GM10847 (cell line): Measurements from ENCODE around the gene SBDS.

Experiments used
- POLR2A ChIP-seq: IDR thresholded peaks from 2 replicates; pipeline ENCODE4 v1.6.1; 2011; ENCODE audit not compliant: insufficient read length; ENCODE audit errors: extremely low read depth

The SBDS gene

DNA sequence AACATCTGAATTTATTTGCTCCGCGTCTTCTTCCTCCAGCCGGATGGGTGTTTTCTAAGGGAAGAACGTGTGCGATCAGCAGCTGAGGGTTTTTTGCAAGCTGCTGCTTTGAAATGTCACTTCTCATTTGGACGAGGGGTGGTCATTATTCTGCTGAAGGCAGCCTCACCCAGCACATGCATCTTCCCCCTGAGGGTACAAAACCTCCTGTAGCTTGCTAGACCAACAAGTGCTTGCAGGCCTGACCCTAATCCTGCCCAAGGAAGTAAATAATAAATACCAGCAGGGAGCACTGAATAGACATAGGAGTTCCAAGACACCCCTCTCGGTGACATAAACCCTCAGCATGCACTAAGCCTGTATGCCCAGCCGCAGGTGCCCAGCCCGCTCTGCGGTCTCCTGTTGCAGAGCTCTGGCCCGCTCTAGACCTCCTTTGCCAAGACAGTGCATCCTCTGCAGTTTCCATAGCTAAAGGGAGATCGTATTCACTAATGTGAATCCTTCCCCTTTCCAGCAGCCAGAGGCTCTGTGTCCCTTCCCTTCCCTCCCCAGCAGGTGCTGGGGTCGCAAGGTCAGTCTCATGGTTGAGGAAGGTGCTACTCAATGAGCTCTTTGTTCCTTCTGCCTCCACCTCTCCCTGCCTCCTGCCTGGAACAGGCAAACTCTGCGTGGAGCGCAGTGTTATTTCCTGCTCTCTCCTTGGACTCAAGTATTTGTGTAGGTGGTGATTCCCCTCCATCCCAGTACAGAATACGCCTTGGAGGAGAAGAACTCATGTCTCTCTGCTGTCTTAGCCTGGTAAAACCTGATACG lies 36.6 kb downstream of the SBDS start:
- no peak for TF ChIP-seq POLR2A

DNA sequence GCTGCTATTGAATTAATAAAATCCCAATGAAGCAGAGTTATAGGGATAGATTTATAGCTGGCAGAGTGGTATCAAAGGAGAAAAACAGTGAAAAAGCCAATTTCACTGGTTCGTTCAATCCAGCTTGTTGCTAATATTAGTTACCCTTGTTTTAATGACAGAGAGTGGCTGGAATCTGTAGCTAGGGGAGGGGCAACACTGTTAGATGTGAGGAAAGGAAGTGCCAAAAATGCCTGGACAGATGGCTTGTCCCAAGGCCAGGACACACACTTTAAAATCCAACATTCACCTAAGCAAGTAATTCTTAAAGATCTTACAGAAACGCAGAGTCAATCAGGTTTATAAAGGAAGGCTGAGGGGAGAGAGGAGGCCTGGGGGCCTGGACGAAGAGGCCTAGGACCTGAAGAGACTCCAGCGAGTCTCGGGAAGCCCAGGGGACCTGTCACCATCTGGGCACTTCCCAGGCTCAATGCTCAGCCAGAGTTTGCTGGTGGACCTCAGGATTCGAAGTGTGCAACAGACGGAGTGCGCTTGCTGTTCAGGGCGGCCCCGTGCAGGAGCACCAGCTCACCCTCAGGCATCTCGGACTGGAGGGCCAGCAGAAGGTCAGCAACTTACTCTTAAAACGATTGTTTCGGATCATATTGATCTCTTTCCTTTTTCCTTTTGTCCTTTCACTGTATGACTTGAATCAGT lies 37.6 kb downstream of the SBDS start:
- no peak for TF ChIP-seq POLR2A

DNA sequence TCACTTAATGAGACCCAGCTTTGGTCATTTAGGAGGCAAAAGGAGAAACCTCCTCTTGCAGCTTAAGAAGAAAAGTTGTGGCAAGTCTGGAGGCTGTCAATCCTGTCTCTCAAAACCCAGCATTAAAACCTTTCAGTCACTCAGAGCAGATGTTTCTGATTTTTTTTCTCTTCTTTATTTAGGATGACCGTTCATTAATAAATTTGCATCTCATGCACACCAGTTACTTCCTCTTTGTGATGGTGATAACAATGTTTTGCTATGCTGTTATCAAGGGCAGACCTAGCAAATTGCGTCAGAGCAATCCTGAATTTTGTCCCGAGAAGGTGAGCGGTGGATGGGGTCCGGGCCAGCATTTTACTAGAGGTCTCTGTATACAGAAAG lies 42.4 kb downstream of the SBDS start:
- no peak for TF ChIP-seq POLR2A

GRCh38 chr7:66952343-66953043 lies 42.9 kb downstream of the SBDS start:
- no peak for TF ChIP-seq POLR2A

- TF ChIP-seq POLR2A: no peak
Measured at GRCh38 chr7:66950763-66951162, 44.6 kb downstream of the SBDS start.

DNA sequence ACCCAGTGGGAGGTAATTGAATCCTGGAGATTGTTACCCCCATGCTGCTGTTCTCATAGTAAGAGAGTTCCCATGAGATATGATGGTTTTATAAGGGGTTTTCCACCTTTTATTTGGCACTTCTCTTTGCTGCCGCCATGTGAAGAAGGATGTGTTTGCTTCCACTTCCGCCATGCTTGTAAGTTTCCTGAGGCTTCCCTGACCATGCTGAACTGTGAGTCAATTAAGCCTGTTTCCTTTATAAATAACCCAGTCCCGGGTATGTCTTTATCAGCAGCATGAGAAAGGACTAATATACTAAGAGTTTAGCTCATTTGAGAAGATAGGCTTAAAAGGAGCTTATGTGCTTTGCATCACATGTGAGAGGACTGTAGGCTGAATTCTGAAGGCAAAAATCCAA lies 45.1 kb downstream of the SBDS start:
- no peak for TF ChIP-seq POLR2A

DNA sequence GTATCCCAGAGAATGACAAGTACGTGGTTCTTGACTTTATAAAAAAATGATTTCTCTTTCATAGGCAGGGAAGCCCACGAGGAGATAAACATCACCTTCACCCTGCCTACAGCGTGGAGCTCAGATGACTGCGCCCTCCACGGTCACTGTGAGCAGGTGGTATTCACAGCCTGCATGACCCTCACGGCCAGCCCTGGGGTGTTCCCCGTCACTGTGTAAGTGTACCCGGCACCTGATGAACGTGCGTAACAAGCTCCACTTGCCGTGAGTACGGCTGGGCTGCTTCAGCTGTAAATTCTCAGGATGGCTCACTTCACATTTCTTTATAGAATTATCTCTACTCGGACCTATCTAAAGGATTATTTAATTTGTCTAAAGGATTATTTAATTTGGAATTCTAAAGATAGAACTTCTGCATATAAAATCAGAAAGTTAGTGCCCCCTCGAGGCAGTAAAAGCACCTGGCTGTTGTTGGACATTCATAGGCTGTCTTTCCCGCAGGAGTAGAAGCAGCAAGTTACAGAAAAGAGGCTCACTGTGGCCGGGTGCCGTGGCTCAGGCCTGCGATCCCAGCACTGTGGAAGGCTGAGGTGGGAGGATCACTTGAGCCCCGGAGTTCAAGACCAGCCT lies 46.8 kb downstream of the SBDS start:
- TF ChIP-seq POLR2A: no peak

GRCh38 chr7:66946545-66946944 lies 48.8 kb downstream of the SBDS start:
- no peak for TF ChIP-seq POLR2A

- no peak for TF ChIP-seq POLR2A
Measured at GRCh38 chr7:66939325-66939724, 56.1 kb downstream of the SBDS start.

GRCh38 chr7:66937940-66938339 lies 57.4 kb downstream of the SBDS start:
- no peak for TF ChIP-seq POLR2A
